HG03354 (cell line): Measurements from ENCODE around the gene CYP24A1.

ENCODE experiments used
- ATAC-seq: cut with Tn5 transposase; IDR thresholded peaks from one replicate; pipeline ENCODE4 v1.9.1; 2021; ENCODE audit warnings: mild to moderate bottlenecking; ENCODE audit not compliant: unreplicated experiment, poor library complexity, severe bottlenecking

Gene CYP24A1

GRCh38 chr20:54179946-54180345 lies 6.2 kb upstream of the CYP24A1 start:
- no peak for ATAC-seq

- ATAC-seq, result no peak
Measured at GRCh38 chr20:54178256-54178655, 4.5 kb upstream of the CYP24A1 start.

- ATAC-seq, result no peak
Measured at GRCh38 chr20:54177378-54177777, 3.6 kb upstream of the CYP24A1 start.

- ATAC-seq, result no peak
Measured at GRCh38 chr20:54176610-54177009, 2.8 kb upstream of the CYP24A1 start.

- ATAC-seq, result no peak
Measured at GRCh38 chr20:54174457-54175175, 830 bp upstream of the CYP24A1 start.

- no peak for ATAC-seq
Measured at GRCh38 chr20:54172856-54173652, 732 bp downstream of the CYP24A1 start.

- ATAC-seq, result no peak
Measured at GRCh38 chr20:54172532-54172855, 1.3 kb downstream of the CYP24A1 start.

- ATAC-seq, result no peak
Measured at GRCh38 chr20:54170963-54171362, 2.8 kb downstream of the CYP24A1 start.

- no peak for ATAC-seq
Measured at GRCh38 chr20:54170026-54170471, 3.7 kb downstream of the CYP24A1 start.

- ATAC-seq, result no peak
Measured at GRCh38 chr20:54168961-54169862, 4.6 kb downstream of the CYP24A1 start.

- no peak for ATAC-seq
Measured at GRCh38 chr20:54167909-54168872, 5.6 kb downstream of the CYP24A1 start.

GRCh38 chr20:54166987-54167662 lies 6.7 kb downstream of the CYP24A1 start:
- no peak for ATAC-seq

- no peak for ATAC-seq
Measured at GRCh38 chr20:54165803-54166202, 8.0 kb downstream of the CYP24A1 start.

- ATAC-seq, result no peak
Measured at GRCh38 chr20:54165014-54165413, 8.8 kb downstream of the CYP24A1 start.

- ATAC-seq, result no peak
Measured at GRCh38 chr20:54163402-54163801, 10.4 kb downstream of the CYP24A1 start.

GRCh38 chr20:54162378-54163009 lies 11.3 kb downstream of the CYP24A1 start:
- ATAC-seq, result no peak

- ATAC-seq, result no peak
Measured at GRCh38 chr20:54161821-54162149, 12.0 kb downstream of the CYP24A1 start.
